Hepatocyte (in vitro differentiated cells): ENCODE measurements around the gene HOXA6. TPM values are rescaled to one million over a fixed set of nuclear protein-coding genes. Genes with fewer than 3 reads are reported as not detected.
A peak's percentile ranks its signal among the peaks of the same experiment; 100 is the strongest.

Experiments used
- DNase-seq: peaks from one replicate; pipeline ENCODE4 v3.0.0-alpha.2; 2016; ENCODE audit warnings: low spot score
- H2AFZ ChIP-seq: fragments of 200-600 bp; sonication (generic); 2 replicates; pipeline ENCODE4 v1.6.0; 2016; ENCODE audit warnings: antibody characterized with exemption, mild to moderate bottlenecking
- H3K27ac ChIP-seq: fragments of 200-600 bp; sonication (generic); 2 replicates; pipeline ENCODE4 v1.5.1; 2016; ENCODE audit warnings: mild to moderate bottlenecking
- H3K27me3 ChIP-seq: fragments of 200-600 bp; sonication (generic); 2 replicates; pipeline ENCODE4 v1.6.1; 2016
- H3K36me3 ChIP-seq: fragments of 200-600 bp; sonication (generic); replicated peaks from 2 replicates; pipeline ENCODE4 v1.5.1; 2016; ENCODE audit warnings: low read depth; ENCODE audit not compliant: insufficient read depth
- H3K4me1 ChIP-seq: fragments of 200-600 bp; sonication (generic); 2 replicates; pipeline ENCODE4 v1.5.1; 2016; ENCODE audit warnings: mild to moderate bottlenecking, moderate library complexity; ENCODE audit not compliant: insufficient read depth
- H3K4me2 ChIP-seq: fragments of 200-600 bp; sonication (generic); 2 replicates; pipeline ENCODE4 v1.6.0; 2016
- H3K4me3 ChIP-seq: fragments of 200-600 bp; sonication (generic); 2 replicates; pipeline ENCODE4 v1.5.1; 2016; ENCODE audit warnings: mild to moderate bottlenecking
- H3K79me2 ChIP-seq: fragments of 200-600 bp; sonication (generic); 2 replicates; pipeline ENCODE4 v1.6.0; 2017; ENCODE audit warnings: mild to moderate bottlenecking
- H3K9me2 ChIP-seq: fragments of 200-600 bp; sonication (generic); replicated peaks from 2 replicates; pipeline ENCODE4 v1.6.0; 2017; ENCODE audit warnings: mild to moderate bottlenecking; ENCODE audit not compliant: insufficient read depth
- H3K9me3 ChIP-seq: fragments of 200-600 bp; sonication (generic); 2 replicates; pipeline ENCODE4 v1.5.1; 2016; ENCODE audit warnings: low read depth, mild to moderate bottlenecking
- H4K20me1 ChIP-seq: fragments of 200-600 bp; sonication (generic); 2 replicates; pipeline ENCODE4 v1.6.0; 2016; ENCODE audit warnings: mild to moderate bottlenecking; ENCODE audit not compliant: insufficient read depth, poor library complexity, severe bottlenecking
- EZH2 ChIP-seq: fragments of 200-600 bp; sonication (generic); IDR thresholded peaks from 2 replicates; pipeline ENCODE4 v1.6.1; 2016; ENCODE audit warnings: antibody characterized with exemption, mild to moderate bottlenecking, borderline replicate concordance
- EZH2phosphoT487 ChIP-seq: fragments of 200-600 bp; sonication (generic); IDR thresholded peaks from one replicate; pipeline ENCODE4 v1.6.1; 2018; ENCODE audit warnings: antibody characterized with exemption, mild to moderate bottlenecking, low read depth, moderate library complexity; ENCODE audit not compliant: unreplicated experiment, severe bottlenecking
- WGBS: methylation state at CpG from one replicate; pipeline ENCODE4 v1.1.6; 2016; ENCODE audit warnings: low lambda C conversion rate; ENCODE audit errors: missing lambda C conversion rate; 5-methylcytosine and 5-hydroxymethylcytosine counted together
- polyA plus RNA-seq: library from polyadenylated mRNA; unstranded; fragments of >200 nt; fragmentation: Nextera tagmentation; extraction: Ambion mirVana; gene quantifications from 2 replicates; pipeline ENCODE4 v1.2.1, GENCODE V29; 2016
- total RNA-seq: library from RNA; depleted of rRNA; stranded (reverse); fragments of >200 nt; gene quantifications from 2 replicates; pipeline ENCODE4 v1.2.3, GENCODE V29; 2014
- TF ChIP-seq, protein P1 (sequence below): fragments of 200-600 bp; sonication (generic); IDR thresholded peaks from 2 replicates; pipeline ENCODE4 v1.5.1; 2016; ENCODE audit warnings: antibody characterized with exemption, mild to moderate bottlenecking; ENCODE audit not compliant: poor library complexity

The HOXA6 gene
- total and polyA plus RNA-seq, 2 experiments from 2014 or later: 0.23 TPM; not detected in 1

DNA sequence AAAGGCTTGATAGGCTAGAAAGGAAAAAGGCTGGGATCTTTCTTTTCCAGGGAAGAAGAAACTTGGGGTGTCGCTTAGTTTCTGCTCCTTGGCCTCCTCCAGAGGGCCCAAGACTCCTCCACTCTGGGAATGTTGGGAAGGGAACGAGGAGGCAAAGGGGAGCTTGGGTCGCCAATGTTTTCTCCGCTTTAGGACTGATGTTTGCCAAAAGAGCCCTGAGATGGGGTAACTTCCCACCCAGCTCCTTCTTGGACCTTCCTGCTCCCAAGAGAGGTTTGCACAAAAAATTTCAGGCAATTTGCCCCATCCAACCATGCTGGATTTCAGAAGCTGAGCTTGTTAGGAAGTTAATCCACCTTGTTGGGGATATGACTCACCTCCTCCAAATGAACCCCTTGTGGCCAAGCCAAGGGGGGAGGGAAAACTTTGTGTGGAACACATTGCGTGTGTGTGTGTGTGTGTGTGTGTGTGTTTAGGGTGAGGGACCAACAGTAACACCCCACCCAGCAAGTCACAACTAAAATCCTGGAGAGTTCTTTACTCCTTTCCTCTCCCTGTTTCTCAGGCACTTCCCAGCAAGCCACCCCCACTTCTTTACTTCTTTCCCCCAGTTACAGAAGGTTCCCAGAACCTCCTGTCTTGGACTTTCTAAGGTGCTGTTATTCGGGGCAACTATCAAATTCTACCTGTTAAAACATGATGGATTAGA is 36.4 kb downstream of the HOXA6 start:
- 42% methylated on average over 6 of the region's 6 CpGs for WGBS
- H3K9me3 ChIP-seq: no peaks in the 10 kb centered on the region
- peaks cover 81% of the 10 kb centered on the region for H3K27me3 ChIP-seq
- H3K27ac ChIP-seq: peak overlapping the region; percentile 56
- no peaks in the 10 kb centered on the region for H3K9me2 ChIP-seq
- TF ChIP-seq, protein P1, sequence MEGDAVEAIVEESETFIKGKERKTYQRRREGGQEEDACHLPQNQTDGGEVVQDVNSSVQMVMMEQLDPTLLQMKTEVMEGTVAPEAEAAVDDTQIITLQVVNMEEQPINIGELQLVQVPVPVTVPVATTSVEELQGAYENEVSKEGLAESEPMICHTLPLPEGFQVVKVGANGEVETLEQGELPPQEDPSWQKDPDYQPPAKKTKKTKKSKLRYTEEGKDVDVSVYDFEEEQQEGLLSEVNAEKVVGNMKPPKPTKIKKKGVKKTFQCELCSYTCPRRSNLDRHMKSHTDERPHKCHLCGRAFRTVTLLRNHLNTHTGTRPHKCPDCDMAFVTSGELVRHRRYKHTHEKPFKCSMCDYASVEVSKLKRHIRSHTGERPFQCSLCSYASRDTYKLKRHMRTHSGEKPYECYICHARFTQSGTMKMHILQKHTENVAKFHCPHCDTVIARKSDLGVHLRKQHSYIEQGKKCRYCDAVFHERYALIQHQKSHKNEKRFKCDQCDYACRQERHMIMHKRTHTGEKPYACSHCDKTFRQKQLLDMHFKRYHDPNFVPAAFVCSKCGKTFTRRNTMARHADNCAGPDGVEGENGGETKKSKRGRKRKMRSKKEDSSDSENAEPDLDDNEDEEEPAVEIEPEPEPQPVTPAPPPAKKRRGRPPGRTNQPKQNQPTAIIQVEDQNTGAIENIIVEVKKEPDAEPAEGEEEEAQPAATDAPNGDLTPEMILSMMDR: no peak
- TF ChIP-seq EZH2 (no peak), EZH2phosphoT487 (peak; percentile 14)
- H3K4me3 ChIP-seq: no peak overlapping the region
- no peaks in the 10 kb centered on the region for H4K20me1 ChIP-seq
- H3K79me2 ChIP-seq: peaks cover 19% of the 10 kb centered on the region
- peak overlapping the region; percentile 91 for H3K4me2 ChIP-seq
- H2AFZ ChIP-seq: no peak overlapping the region
- H3K36me3 ChIP-seq: no peaks in the 10 kb centered on the region
- peaks cover 25% of the 10 kb centered on the region for H3K4me1 ChIP-seq
- DNase-seq: no peak

- no peaks in the 10 kb centered on the region for H3K9me3 ChIP-seq
- TF ChIP-seq, protein P1: no peak
- no peak for TF ChIP-seq EZH2
- peak; percentile 47 for TF ChIP-seq EZH2phosphoT487
- no peaks in the 10 kb centered on the region for H3K36me3 ChIP-seq
- DNase-seq: peak; percentile 67
- peak overlapping the region; percentile 56 for H3K27ac ChIP-seq
- peaks cover 19% of the 10 kb centered on the region for H3K79me2 ChIP-seq
- H3K4me3 ChIP-seq: no peak overlapping the region
- H3K4me2 ChIP-seq: peak overlapping the region; percentile 91
- no peaks in the 10 kb centered on the region for H4K20me1 ChIP-seq
- H3K9me2 ChIP-seq: no peaks in the 10 kb centered on the region
- H3K4me1 ChIP-seq: peaks cover 26% of the 10 kb centered on the region
- peaks cover 81% of the 10 kb centered on the region for H3K27me3 ChIP-seq
- WGBS: 13% methylated on average over 52 of the region's 66 CpGs
- H2AFZ ChIP-seq: peak overlapping the region; percentile 11
These were observed 37.2 kb downstream of the HOXA6 start for GRCh38 chr7:27110186-27111031.

DNA sequence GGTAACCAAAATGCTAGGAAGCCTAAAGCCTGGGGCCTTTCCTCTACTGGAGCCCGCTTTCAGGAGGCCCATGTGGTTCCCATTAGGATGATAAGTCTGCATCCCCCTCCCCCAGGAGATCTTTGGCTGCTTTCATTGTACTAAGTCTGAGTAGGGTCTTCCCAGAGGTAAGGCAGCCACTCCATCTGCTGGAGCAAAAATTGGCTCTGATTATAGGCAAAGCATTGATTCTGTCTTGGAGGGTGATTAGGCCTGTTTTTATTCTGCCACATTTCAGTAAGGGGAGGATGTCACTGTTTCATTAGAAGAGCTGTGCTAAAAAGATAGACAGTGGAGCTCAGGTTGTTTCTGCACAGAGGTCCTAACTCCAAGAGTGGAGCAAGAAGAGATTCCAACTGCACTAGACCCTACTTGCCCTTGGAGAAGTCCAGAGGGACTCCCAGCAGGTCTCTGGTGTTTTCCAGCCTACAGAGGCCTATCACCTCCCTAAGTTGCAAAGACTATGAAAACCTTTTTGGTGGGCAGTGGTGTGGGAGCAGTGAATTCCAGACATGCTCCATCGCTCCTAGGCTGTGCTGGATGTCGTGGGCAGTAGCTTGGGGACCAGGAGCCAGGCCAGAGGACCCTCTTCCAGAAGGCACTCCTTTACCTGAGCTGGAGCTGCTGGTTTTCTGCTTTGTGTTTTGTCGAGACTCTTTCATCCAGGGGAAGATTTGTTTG is 37.9 kb downstream of the HOXA6 start:
- H2AFZ ChIP-seq: no peak overlapping the region
- H3K4me1 ChIP-seq: peaks cover 26% of the 10 kb centered on the region
- H4K20me1 ChIP-seq: no peaks in the 10 kb centered on the region
- TF ChIP-seq, protein P1: no peak
- TF ChIP-seq EZH2phosphoT487: no peak
- TF ChIP-seq EZH2: no peak
- peaks cover 82% of the 10 kb centered on the region for H3K27me3 ChIP-seq
- peaks cover 19% of the 10 kb centered on the region for H3K79me2 ChIP-seq
- no peak for DNase-seq
- H3K9me3 ChIP-seq: no peaks in the 10 kb centered on the region
- H3K27ac ChIP-seq: no peak overlapping the region
- WGBS: 81% methylated on average over 4 of the region's 4 CpGs
- peak overlapping the region; percentile 91 for H3K4me2 ChIP-seq
- no peaks in the 10 kb centered on the region for H3K36me3 ChIP-seq
- H3K4me3 ChIP-seq: no peak overlapping the region
- H3K9me2 ChIP-seq: no peaks in the 10 kb centered on the region
